ENCODE measurements around the gene RANBP3.

- TF ChIP-seq YY1 (IDR thresholded peaks at IDR 0.05; ENCODE audit: insufficient read depth, insufficient read length) (no peak), SUZ12 (IDR thresholded peaks at IDR 0.05; ENCODE audit: extremely low read depth, insufficient read depth, insufficient read length) (no peak)
These were observed 84.5 kb downstream of the RANBP3 start for GRCh38 chr19:5893296-5893903.

All from NT2/D1 (cell line).